ENCODE measurements around the gene RITA1. TPM values are rescaled to one million over a fixed set of nuclear protein-coding genes. Genes with fewer than 3 reads are reported as not detected.

The RITA1 gene
- total and polyA plus RNA-seq, 4 donors, result 10.6 to 18.1 (median 14.9) TPM

DNA sequence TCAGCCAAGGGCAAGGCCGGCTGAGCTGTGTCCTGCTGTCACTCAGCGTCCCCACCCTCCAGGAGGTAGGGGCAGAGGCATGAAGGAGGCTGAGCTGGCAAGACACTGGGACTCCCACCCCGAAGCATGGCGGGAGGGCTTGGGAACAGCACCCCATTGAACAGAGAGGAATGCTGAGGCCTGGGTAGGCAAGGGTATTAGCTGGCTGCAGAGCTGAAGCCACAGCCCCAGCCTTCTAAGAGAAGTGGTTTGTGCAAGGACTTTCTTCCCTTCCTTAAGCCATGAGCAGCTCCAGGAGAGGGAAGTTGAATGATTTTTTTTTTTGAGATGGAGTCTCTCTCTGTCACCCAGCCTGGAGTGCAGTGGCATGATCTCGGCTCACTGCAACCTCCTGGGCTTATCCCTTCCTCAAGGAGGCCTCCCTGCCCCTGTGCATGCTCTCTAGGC is 42.6 kb upstream of the RITA1 start:
- no peak overlapping the region for H3K4me3 ChIP-seq (ENCODE audit: low read depth in 1 of 3, low read length in 3 of 3)
- H3K27me3 ChIP-seq (ENCODE audit: control insufficient read depth in 4 of 4, insufficient read depth in 4 of 4, low read length in 3 of 4), result no peaks in the 10 kb centered on the region
- DNase-seq (ENCODE audit: low spot score), result no peak
- H3K27ac ChIP-seq (ENCODE audit: low read depth in 1 of 2, low read length in 2 of 2), result no peak overlapping the region
- H3K9ac ChIP-seq (ENCODE audit: low read depth in 1 of 2, low read length in 2 of 2), result no peak overlapping the region
- WGBS, result 77% methylated on average over 5 of the region's 5 CpGs
- TF ChIP-seq, protein P1, sequence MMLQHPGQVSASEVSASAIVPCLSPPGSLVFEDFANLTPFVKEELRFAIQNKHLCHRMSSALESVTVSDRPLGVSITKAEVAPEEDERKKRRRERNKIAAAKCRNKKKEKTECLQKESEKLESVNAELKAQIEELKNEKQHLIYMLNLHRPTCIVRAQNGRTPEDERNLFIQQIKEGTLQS (IDR thresholded peaks at IDR 0.05), result no peak
- TF ChIP-seq FOXA1 (IDR thresholded peaks at IDR 0.05) (no peak), FOXA2 (IDR thresholded peaks at IDR 0.05) (no peak), SP1 (IDR thresholded peaks at IDR 0.05) (no peak), TAF1 (conservative IDR thresholded peaks at IDR 0.05) (no peak), RAD21 (IDR thresholded peaks at IDR 0.05) (no peak), EGR1 (IDR thresholded peaks at IDR 0.05; ENCODE audit: low read depth in 2 of 2) (no peak), GABPA (IDR thresholded peaks at IDR 0.05 in 1 of 2, conservative IDR thresholded peaks at IDR 0.05 in 1 of 2) (no peak)
- TF ChIP-seq, protein P2, sequence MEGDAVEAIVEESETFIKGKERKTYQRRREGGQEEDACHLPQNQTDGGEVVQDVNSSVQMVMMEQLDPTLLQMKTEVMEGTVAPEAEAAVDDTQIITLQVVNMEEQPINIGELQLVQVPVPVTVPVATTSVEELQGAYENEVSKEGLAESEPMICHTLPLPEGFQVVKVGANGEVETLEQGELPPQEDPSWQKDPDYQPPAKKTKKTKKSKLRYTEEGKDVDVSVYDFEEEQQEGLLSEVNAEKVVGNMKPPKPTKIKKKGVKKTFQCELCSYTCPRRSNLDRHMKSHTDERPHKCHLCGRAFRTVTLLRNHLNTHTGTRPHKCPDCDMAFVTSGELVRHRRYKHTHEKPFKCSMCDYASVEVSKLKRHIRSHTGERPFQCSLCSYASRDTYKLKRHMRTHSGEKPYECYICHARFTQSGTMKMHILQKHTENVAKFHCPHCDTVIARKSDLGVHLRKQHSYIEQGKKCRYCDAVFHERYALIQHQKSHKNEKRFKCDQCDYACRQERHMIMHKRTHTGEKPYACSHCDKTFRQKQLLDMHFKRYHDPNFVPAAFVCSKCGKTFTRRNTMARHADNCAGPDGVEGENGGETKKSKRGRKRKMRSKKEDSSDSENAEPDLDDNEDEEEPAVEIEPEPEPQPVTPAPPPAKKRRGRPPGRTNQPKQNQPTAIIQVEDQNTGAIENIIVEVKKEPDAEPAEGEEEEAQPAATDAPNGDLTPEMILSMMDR (IDR thresholded peaks at IDR 0.05; ENCODE audit: low read depth, low read length, missing input control), result no peak
- TF ChIP-seq, protein P3, sequence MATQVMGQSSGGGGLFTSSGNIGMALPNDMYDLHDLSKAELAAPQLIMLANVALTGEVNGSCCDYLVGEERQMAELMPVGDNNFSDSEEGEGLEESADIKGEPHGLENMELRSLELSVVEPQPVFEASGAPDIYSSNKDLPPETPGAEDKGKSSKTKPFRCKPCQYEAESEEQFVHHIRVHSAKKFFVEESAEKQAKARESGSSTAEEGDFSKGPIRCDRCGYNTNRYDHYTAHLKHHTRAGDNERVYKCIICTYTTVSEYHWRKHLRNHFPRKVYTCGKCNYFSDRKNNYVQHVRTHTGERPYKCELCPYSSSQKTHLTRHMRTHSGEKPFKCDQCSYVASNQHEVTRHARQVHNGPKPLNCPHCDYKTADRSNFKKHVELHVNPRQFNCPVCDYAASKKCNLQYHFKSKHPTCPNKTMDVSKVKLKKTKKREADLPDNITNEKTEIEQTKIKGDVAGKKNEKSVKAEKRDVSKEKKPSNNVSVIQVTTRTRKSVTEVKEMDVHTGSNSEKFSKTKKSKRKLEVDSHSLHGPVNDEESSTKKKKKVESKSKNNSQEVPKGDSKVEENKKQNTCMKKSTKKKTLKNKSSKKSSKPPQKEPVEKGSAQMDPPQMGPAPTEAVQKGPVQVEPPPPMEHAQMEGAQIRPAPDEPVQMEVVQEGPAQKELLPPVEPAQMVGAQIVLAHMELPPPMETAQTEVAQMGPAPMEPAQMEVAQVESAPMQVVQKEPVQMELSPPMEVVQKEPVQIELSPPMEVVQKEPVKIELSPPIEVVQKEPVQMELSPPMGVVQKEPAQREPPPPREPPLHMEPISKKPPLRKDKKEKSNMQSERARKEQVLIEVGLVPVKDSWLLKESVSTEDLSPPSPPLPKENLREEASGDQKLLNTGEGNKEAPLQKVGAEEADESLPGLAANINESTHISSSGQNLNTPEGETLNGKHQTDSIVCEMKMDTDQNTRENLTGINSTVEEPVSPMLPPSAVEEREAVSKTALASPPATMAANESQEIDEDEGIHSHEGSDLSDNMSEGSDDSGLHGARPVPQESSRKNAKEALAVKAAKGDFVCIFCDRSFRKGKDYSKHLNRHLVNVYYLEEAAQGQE (IDR thresholded peaks at IDR 0.05), result no peak
- no peaks in the 10 kb centered on the region for H3K36me3 ChIP-seq (ENCODE audit: control insufficient read depth in 4 of 4, insufficient read depth in 3 of 4, low read depth in 1 of 4, low read length in 3 of 4)
- H3K4me1 ChIP-seq (ENCODE audit: control insufficient read depth in 4 of 4, insufficient read depth in 4 of 4, low read length in 3 of 4), result no peaks in the 10 kb centered on the region
- no peaks in the 10 kb centered on the region for H3K9me3 ChIP-seq (ENCODE audit: control insufficient read depth in 4 of 4, low read length in 3 of 4)

DNA sequence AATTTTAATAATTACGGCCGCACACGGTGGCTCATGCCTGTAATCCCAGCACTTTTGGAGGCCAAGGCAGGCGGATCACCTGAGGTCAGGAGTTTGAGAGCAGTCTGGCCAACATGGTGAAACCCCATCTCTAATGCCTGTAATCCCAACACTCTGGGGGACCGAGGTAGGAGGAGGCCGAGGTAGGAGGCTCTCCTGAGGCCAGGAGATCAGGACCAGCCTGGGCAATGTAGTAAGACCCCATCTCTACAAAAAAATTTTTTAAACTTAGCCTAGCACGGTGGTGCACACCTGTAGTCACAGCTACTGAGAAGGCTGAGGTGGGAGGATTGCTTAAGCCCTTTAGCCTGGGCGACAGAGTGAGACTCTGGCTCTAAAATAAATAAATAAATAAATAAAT is 41.6 kb upstream of the RITA1 start:
- WGBS, result 91% methylated on average over 8 of the region's 8 CpGs
- Histone ChIP-seq H3K4me1 (ENCODE audit: control insufficient read depth in 4 of 4, insufficient read depth in 4 of 4, low read length in 3 of 4) (no peaks in the 10 kb centered on the region), H3K27ac (ENCODE audit: low read depth in 1 of 2, low read length in 2 of 2) (no peak overlapping the region), H3K9ac (ENCODE audit: low read depth in 1 of 2, low read length in 2 of 2) (no peak overlapping the region), H3K36me3 (ENCODE audit: control insufficient read depth in 4 of 4, insufficient read depth in 3 of 4, low read depth in 1 of 4, low read length in 3 of 4) (no peaks in the 10 kb centered on the region), H3K27me3 (ENCODE audit: control insufficient read depth in 4 of 4, insufficient read depth in 4 of 4, low read length in 3 of 4) (no peaks in the 10 kb centered on the region), H3K4me3 (ENCODE audit: low read depth in 1 of 3, low read length in 3 of 3) (no peak overlapping the region), H3K9me3 (ENCODE audit: control insufficient read depth in 4 of 4, low read length in 3 of 4) (no peaks in the 10 kb centered on the region)
- DNase-seq (ENCODE audit: low spot score), result no peak
- TF ChIP-seq, protein P4, sequence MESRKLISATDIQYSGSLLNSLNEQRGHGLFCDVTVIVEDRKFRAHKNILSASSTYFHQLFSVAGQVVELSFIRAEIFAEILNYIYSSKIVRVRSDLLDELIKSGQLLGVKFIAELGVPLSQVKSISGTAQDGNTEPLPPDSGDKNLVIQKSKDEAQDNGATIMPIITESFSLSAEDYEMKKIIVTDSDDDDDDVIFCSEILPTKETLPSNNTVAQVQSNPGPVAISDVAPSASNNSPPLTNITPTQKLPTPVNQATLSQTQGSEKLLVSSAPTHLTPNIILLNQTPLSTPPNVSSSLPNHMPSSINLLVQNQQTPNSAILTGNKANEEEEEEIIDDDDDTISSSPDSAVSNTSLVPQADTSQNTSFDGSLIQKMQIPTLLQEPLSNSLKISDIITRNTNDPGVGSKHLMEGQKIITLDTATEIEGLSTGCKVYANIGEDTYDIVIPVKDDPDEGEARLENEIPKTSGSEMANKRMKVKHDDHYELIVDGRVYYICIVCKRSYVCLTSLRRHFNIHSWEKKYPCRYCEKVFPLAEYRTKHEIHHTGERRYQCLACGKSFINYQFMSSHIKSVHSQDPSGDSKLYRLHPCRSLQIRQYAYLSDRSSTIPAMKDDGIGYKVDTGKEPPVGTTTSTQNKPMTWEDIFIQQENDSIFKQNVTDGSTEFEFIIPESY (IDR thresholded peaks at IDR 0.05), result no peak
- no peak for TF ChIP-seq SP1 (IDR thresholded peaks at IDR 0.05)
